HG02973 (cell line): ENCODE data around the gene SMPD2.
"Not testable (repeated sequence)": the region's sequence is repeated elsewhere in the genome, so short reads cannot be mapped to it uniquely, and the experiment has no call there.

Source experiments
- ATAC-seq: cut with Tn5 transposase; IDR thresholded peaks from one replicate; pipeline ENCODE4 v1.9.1; 2021; ENCODE audit warnings: moderate library complexity; ENCODE audit not compliant: unreplicated experiment

SMPD2 gene

DNA sequence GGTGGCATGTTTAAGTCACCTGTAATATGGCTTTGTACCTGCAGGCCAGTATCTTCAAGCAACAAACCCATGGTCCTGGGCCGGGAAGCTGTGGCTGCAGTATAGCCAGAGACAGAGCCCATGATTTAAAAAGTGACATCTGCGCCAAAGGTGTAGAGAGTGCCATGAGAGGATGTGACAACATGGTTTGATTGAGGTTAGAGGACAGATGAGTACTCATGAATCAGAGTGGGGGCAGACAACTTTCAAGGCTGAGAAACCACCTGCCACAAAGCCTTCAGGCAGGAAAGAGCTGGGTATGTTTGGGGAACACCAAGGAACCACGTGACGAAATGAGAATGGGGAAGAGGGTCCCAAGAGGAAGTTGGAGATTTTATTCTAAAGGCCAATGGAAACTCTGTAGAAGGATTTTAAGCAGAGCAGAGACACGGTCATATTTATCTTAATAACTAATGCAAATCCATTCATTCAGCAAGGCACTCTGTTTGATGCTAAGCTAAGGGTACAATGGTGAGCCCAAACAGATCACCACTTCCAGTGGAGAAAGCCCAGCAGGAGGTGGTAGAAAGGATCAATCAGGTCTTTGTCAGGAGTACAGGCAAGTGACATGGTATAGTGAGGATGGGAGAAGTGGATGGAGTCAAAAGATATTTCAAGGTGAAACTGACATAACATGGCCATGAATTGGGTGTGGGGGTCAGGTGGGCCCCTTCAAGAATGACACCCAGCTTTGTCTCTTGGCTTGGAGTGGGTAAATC is 18.4 kb downstream of the SMPD2 start:
- no peak for ATAC-seq

DNA sequence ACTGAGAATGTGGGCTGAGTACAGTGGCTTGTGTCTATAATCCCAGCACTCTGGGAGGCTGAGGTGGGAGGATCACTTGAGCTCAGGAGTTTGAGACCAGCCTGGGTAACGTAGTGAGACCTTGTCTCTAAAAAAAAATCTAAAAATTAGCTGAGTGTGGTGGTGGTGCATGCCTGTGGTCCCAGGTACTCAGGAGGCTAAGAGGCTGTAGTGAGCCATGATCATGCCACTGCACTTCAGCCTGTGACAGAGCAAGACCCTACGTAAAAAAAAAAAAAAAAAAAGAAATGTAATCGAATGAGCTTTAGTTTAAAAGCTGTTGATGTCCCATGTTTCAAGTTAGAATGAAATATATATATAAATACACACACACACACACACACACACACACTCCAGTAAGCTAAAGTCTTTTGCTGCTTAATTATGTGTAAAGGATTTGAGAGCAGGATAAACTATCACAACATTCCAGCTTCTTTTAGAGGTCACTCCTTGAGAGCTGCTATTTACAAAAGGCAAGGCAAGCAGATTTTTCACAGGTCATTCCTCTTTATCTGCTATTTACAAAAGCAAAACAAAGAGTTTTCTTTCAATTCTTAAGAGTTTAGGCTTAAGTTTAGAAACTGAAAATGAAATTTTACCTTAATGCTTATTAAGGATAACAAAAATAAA is 19.8 kb downstream of the SMPD2 start:
- ATAC-seq, result no peak

DNA sequence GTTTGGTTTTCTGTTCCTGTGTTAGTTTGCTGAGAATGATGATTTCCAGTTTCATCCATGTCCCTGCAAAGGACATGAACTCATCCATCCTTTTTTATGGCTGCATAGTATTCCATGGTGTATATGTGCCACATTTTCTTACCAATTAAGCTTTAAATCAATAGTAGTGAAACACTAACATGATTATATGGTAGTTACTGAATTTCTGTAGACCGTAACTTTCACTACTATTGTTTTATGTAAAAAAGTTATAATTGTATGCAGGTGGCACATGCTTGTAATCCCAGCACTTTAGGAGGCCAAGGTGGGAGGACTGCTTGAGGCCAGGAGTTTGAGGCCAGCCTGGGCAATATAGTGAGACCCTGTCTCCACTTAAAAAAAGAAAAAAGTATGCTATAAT is 20.7 kb downstream of the SMPD2 start:
- ATAC-seq, result not testable (repeated sequence)

DNA sequence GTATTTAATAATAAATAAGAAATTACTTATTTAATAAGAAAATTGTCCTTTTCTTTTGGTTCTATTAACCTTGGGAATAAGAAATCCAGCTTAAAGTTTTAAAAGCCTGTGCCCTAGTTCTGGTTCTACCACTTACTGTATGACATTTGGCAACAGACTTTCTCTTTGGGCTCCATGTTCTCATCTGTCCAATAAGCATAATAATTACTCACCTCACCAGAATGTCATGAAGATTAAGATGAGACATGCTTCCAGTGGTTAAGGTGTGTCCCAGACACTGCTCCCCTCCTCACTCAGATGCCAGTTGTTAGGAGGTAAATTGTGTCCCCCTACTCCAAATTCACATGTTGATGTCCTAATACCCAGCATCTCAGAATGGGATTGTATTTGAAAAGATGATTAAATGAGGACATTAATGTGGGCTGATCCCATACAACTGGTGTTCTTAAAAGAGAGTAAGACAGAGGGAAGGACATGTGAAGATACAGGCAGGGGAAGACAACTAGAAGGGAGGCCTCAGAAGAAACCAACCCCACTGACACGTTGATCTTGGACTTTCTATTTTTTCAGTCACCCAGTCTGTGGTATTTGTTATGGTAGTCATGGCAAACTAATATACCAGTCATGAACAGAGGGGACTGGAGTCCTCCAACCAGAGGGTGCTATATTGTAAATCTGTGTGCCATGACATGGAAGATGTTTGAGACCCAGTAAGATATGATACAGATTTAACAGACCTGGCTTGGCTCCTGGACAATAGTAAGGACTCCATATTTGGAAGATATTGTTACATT is 21.4 kb downstream of the SMPD2 start:
- no peak for ATAC-seq

DNA sequence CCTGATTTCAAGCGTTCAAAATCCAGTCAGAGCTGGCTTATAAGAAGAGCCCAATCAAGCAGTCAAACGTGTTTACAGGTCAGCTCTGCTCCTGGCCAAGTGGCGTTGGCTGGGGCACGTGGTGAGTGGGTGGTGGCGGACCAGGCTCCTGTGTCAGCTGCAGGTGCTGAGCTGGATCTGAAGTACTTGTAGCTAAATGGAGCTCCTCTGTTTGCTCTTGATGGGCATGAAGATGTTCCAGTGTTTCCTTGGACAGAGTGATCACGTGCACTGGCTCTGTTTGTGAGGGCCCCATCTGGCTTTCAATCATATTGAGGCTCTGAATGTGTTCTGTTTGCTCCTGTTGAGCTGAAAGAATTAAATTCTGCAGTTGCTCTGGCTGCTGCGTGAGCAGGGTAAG is 25.2 kb downstream of the SMPD2 start:
- ATAC-seq, result no peak

DNA sequence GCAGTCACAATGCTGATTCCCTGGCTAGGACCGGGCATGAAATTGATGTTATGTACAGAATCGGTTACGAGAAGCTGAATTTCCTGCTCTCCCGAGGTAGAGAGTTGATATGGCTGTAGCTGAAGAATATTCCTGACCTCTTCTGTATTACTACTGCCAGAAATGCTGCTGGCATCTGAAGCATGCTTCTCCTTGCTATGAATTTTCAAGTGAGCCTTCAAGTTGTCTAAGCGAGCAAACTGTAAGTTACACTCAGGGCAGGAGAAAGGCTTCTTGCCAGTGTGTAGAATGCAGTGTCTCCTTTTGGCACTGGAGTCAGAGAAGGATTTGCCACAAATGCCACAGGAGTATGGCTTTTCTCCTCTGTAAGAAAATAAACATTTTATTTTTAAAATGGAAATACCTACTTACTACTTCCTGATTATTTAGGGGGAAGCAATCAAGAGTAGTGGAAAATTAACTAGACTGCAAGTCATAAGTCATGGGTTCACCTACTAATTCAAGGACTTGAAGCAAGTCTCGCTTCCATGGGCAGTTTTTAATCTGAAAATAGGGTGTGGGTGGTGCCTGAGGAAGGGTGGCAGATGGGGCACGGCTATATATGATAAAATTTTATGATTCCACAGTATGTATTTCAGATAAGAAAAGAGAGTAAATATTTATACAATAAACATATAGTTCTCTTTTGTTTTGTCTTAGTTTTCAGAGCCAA is 25.8 kb downstream of the SMPD2 start:
- ATAC-seq, result no peak

DNA sequence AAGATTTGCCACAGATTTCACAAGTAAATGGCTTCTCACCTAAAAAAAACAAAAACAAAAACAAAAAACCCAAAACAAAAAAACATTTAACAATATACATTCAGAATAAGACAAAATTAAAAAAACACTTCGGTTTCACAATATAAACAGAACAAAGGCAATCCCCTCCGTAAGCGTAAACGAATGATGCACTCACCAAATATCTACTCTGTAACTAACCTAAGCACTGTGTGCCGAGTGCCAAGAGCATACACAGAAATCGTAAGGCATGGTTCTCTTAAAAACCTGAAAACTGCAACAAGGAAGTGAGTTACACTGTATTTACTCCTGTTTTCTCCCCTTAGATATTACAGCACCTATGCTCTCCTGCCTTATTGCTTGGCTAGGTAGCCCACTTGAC is 27.2 kb downstream of the SMPD2 start:
- ATAC-seq, result no peak

DNA sequence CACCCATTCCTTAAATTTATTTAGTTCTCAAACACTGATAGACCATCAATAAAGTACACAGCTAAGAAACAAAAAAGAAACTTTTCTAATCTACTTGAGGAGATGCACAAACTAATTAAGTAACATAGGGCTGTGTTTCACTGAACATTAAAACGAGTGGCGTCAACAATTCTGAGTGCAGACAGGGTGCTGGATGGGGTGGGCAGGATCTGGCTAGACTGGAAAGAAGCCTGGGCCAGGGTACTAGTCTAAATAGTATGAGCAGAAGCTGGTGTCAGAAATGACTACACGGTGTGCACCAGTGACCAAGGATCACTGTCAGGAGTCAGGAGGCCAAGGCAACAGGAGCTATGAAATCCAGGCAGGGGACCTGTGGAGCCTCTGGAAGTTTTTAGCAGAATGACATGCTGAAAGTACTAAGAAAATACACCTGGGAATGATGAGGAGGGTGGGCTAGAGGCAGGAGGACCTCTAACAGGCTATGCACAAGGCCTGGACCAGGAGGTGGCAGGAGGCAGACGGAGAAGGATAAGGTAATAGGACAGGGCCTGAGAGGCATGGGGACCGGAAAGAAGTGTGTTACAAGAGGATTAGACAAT is 29.2 kb downstream of the SMPD2 start:
- ATAC-seq, result no peak

DNA sequence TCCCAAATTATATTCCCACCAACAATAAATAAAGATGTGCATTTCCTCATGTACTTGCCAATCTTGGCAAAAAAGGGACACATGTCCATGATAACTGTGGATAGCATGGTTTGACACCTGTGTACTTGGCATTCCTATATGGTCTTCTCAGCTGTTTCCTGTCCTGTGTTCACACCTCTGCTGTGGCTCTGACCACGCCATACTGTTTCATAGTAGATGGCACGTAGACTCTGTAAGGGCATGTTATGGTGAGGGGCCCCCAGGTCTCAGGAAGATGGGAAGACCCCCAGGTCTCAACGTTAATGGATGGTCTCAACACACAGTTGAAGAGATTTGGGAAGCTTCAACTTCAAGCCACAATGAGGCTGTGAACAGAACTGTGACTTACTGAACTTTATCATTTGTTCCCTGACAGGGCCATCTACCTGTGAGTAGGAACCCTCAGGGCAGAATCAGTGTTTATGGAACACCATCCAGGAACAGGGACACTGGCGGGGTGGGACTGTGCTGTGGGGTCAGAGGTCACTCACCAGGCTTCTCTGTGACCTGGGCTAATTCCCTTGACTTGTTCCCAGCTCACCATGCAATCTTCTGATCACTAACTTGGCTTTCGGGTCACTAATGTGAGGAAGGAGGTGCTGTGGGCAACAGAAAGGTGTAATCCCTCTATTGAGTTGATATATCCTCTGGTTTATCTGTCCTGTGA is 30.7 kb downstream of the SMPD2 start:
- no peak for ATAC-seq

DNA sequence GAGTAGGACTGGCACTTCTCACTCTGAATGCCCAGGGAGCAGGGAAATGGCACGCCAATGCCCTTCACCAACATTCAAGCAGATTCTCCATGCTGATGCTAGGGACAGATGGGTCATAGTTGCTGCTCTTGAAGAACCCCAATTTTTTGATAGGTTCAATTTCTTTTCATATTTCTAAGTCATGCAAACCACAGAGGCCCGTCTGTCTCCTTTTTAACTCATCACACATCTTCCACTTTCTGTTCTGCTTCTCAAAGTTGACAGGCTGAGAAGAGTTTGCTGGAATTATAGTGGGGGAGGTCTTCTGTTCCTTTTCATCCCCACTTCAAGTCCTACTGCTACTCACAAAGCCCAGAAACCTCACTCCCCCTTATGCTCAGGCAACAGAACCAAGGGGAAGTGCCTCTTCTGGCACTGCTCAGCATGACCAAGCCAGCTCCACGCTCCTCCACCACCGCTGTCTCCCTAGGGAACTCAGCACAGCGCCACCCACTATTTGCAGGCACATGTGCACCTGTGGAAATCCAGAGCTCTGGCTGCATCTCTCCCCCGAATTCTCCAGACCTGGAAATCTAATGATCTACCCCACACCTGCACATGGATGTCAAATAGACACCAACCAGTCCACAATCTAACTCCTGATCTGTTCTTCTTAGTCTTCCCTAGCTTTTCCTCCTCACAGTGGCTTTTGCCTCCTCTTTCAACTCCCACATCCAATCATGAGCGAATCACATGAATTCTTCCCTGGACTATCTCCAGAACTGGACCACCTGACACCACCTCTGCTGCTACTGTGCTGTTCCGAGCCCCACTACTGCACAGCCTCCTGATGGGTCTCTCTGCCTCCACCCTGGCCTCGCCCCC is 31.8 kb downstream of the SMPD2 start:
- peak; percentile 50 for ATAC-seq

DNA sequence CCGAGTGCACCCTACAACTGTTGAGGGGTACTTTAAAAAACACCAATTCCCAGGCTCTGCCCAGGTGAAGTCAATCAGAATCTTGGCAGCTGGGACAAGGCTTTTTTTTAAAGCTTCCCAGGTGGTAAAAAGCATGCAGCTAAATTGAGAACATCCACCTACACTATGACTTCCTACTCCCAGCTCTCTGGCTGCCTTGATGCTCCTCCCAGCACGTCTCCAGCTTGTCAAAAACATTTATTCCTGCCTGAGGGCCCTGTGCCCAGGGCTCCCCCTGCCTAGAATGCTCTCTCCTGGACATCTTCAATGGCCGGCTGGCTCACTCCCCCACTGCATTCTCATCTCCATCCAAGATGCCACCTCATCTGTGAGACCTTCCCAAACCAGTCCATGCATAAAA is 32.6 kb downstream of the SMPD2 start:
- ATAC-seq, result no peak

DNA sequence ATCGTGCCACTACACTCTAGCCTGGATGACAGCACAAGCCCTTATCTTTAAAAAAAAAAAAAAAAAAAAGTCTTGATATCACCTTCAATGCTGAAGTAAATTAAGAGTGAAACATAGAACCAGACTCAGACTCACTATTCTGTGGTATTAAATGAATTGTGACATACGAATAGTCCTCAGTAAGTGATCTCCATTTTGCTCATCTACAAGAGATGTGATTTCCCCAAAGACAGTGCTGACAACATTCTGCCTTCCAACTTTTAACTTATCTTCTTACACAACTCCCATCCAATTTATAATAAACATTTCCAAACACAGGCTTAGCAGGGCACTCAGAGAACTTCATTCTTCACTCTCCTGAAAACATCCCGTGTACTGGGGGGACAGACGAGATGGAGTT is 34.5 kb downstream of the SMPD2 start:
- ATAC-seq, result no peak

DNA sequence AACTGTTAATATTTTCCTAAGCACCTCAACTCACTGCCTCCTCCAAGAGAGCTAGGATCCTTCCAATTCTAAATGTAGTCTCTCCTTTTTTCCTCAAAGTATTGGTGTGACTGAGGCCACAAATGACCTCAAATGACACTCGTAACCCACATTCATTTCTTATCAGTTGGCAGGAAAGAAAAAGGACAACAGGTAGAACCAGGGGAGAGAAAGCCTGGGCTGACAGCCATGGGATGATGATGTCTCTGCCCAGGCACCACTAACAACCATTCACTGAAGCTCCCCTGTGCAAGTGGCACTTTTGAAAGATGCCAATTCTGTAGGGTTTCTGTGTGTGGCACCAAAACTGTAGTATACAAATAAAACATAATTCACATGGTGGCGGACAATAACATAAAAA is 35.1 kb downstream of the SMPD2 start:
- ATAC-seq, result no peak

DNA sequence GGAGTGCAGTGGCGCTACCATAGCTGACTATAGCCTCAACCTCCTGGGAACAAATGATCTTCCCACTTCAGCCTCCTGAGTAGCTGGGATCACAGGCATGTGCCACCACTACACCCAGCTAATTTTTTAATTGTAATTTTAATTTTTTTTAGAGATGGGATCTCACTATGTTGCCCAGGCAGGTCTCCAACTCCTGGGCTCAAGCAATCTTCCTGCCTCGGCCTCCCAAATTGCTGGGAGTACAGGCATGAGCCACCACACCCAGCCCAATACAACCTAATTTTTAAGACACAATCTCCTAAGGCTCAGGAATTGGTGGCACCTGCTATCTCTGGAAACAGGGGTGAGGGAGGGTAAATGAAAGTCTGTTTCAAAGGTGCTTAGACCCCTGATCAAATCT is 36.7 kb downstream of the SMPD2 start:
- no peak for ATAC-seq

DNA sequence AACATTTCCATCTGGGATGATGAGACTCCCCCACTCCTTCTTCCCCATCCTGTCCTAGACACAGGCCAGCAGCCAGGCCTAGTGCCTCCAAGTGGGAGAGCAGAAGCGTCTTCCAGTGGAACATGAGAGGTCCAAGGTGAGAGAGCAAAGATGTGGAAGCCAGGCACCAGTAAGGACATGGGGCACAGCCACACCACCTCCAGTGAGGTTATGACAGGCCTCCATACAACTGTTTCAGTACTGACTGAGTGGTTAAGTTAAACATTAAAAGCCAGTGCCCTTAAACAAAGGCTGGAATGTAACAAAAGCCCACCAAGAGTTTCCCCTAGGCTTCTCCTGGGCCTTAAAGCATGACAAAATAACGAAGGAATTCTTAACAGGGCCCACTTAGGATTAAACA is 37.2 kb downstream of the SMPD2 start:
- ATAC-seq, result no peak

DNA sequence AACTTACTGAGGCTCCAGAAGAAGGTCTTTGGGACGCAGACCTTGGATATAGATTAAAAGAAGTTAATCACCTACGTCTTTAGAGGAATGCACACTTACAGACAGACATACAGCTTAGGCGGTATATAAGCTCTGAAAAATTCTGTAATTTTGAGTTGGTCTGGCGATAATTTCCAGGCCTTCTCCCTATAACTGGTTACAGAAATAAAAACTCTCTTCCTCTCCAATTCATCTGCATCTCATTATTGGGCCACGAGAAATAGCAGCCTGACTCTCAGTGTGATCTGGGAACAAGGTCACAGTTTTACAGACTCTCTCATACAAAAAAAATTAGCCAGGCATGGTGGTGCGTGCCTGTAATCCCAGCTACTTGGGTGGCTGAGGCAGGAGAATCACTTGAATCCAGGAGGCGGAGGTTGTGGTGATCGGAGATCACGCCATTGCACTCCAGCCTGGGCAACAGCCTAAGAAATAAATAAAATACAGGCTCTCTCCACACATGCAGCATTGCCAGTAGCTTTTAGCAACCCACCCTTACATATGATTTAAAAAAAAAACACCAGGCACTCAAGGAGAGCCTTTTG is 37.8 kb downstream of the SMPD2 start:
- ATAC-seq, result no peak

DNA sequence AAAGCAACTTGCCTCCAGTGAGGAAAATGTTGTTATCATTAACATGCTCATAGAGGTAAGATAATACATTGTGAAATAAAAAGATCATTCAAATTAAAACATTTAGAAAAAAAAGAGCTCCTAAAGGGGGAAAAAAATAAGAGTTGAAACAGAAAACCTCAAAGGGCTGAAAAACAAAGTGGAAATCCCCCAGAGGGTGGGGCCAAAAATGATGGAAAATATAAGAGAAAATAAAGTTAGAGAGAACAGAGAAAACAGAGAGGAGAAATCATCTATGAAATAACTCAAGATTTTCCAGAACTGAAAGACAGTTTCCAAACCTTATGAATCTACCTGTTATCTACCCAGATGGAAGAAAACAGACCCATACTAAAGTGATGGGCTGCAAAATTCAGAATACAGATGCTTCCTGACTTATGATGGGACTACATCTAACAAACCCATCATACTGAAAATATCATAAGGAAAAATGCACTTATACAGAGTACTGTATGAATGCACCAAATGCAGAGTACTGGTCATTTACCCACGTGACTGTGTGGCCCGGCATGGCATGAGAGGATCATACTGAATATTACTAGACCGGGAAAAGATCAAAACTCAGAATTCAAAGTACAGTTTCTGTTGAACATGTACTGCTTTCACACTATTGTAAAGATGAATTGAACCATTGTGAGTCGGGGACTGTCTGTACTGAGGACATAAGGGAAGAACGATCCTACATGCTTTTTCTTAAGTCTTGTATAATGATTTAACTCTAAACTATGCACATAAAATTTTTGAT is 38.5 kb downstream of the SMPD2 start:
- ATAC-seq, result no peak

DNA sequence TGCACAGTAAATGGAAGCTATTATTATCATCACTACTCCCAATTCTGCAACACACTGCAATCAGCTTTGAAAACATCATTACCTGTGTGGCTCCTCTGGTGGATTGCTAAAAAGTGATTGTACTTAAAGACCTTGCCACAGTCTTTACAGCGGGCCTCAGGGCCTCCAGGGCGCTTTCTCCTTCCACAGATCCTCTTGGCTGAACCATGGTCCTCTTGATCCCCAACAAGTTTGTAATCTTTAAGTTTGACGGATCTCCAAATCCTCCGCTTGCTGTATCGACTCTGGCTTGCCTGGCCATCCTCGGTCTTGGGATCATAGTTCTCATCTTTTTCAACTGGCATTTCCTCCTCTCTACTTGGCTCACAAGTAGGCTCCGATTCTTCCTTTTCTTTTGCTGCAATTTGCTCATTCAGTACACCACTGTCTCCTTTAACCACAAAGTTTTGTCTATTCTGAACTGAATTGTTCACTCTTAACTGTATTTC is 40.5 kb downstream of the SMPD2 start:
- ATAC-seq, result no peak
